ENCODE measurements around the gene FJX1. TPM values are rescaled to one million over a fixed set of nuclear protein-coding genes. Genes with fewer than 3 reads are reported as not detected.
"Not testable (repeated sequence)": the region's sequence is repeated elsewhere in the genome, so short reads cannot be mapped to it uniquely, and the experiment has no call there.

The FJX1 gene
- total RNA-seq, 2 donors from 2014 or later = 11.7 to 17.4 TPM

- H3K27me3 Mint-ChIP-seq (ENCODE audit: insufficient read depth) = peaks cover 45% of the 10 kb centered on the region
- WGBS, 2 experiments (ENCODE audit: insufficient coverage in 1 of 2, insufficient read length in 1 of 2) = 89 to 90% methylated on average over 10 of the region's 10 CpGs
- peak overlapping the region; percentile 70 for H3K4me3 Mint-ChIP-seq
- H3K4me1 ChIP-seq (ENCODE audit: control insufficient read depth, insufficient read depth, low read length) = no peaks in the 10 kb centered on the region
- H3K36me3 ChIP-seq (ENCODE audit: control insufficient read depth, insufficient read depth, low read length) = peaks cover 6% of the 10 kb centered on the region
- H3K27ac Mint-ChIP-seq = no peak overlapping the region
- H3K4me1 Mint-ChIP-seq = peaks cover 11% of the 10 kb centered on the region
- H3K27ac ChIP-seq (ENCODE audit: low read depth, low read length) = no peak overlapping the region
- H3K4me3 ChIP-seq (ENCODE audit: low read length) = peak overlapping the region; percentile 81
- peaks cover 43% of the 10 kb centered on the region for H3K9me3 ChIP-seq (ENCODE audit: control insufficient read depth, low read length)
- no peak for TF ChIP-seq CTCF (conservative IDR thresholded peaks at IDR 0.05)
- peaks cover 25% of the 10 kb centered on the region for H3K27me3 ChIP-seq (ENCODE audit: control insufficient read depth, insufficient read depth, low read length, poor library complexity, severe bottlenecking)
- no peak for DNase-seq
- H3K9ac ChIP-seq (ENCODE audit: extremely low read depth, low read length, poor library complexity, severe bottlenecking) = no peak overlapping the region
- H3K9me3 Mint-ChIP-seq = peaks cover 40% of the 10 kb centered on the region
- H3K36me3 Mint-ChIP-seq (ENCODE audit: low read depth) = peaks cover 39% of the 10 kb centered on the region
These were observed 45.1 kb downstream of the FJX1 start for GRCh38 chr11:35663408-35663702.

- Mint-ChIP-seq H3K4me1 (peaks cover 11% of the 10 kb centered on the region), H3K36me3 (ENCODE audit: low read depth) (peaks cover 45% of the 10 kb centered on the region), H3K27me3 (ENCODE audit: insufficient read depth) (peaks cover 29% of the 10 kb centered on the region), H3K27ac (no peak overlapping the region), H3K9me3 (peaks cover 43% of the 10 kb centered on the region), H3K4me3 (no peak overlapping the region)
- Histone ChIP-seq H3K9me3 (ENCODE audit: control insufficient read depth, low read length) (peaks cover 45% of the 10 kb centered on the region), H3K27me3 (ENCODE audit: control insufficient read depth, insufficient read depth, low read length, poor library complexity, severe bottlenecking) (peaks cover 13% of the 10 kb centered on the region), H3K36me3 (ENCODE audit: control insufficient read depth, insufficient read depth, low read length) (peaks cover 6% of the 10 kb centered on the region), H3K4me1 (ENCODE audit: control insufficient read depth, insufficient read depth, low read length) (no peaks in the 10 kb centered on the region), H3K4me3 (ENCODE audit: low read length) (peak overlapping the region; percentile 81), H3K9ac (ENCODE audit: extremely low read depth, low read length, poor library complexity, severe bottlenecking) (no peak overlapping the region), H3K27ac (ENCODE audit: low read depth, low read length) (no peak overlapping the region)
- TF ChIP-seq CTCF (conservative IDR thresholded peaks at IDR 0.05) = no peak
- 94 to 97% methylated on average over 4 to 5 of the region's 5 CpGs for WGBS, 2 experiments (ENCODE audit: insufficient coverage in 1 of 2, insufficient read length in 1 of 2)
- no peak for DNase-seq
These were observed 46.7 kb downstream of the FJX1 start for GRCh38 chr11:35664977-35665441.

- Mint-ChIP-seq H3K9me3 (peaks cover 43% of the 10 kb centered on the region), H3K36me3 (ENCODE audit: low read depth) (peaks cover 47% of the 10 kb centered on the region), H3K4me3 (no peak overlapping the region), H3K27ac (no peak overlapping the region), H3K27me3 (ENCODE audit: insufficient read depth) (peaks cover 8% of the 10 kb centered on the region), H3K4me1 (peaks cover 4% of the 10 kb centered on the region)
- WGBS, 2 experiments (ENCODE audit: insufficient coverage in 1 of 2, insufficient read length in 1 of 2) = 100% methylated on average over 1 of the region's 1 CpG; no CpG with 5 or more reads in 1 of the 2 experiments
- Histone ChIP-seq H3K36me3 (ENCODE audit: control insufficient read depth, insufficient read depth, low read length) (peaks cover 6% of the 10 kb centered on the region), H3K27ac (ENCODE audit: low read depth, low read length) (no peak overlapping the region), H3K4me1 (ENCODE audit: control insufficient read depth, insufficient read depth, low read length) (no peaks in the 10 kb centered on the region), H3K9me3 (ENCODE audit: control insufficient read depth, low read length) (peaks cover 45% of the 10 kb centered on the region), H3K4me3 (ENCODE audit: low read length) (no peak overlapping the region), H3K27me3 (ENCODE audit: control insufficient read depth, insufficient read depth, low read length, poor library complexity, severe bottlenecking) (no peaks in the 10 kb centered on the region), H3K9ac (ENCODE audit: extremely low read depth, low read length, poor library complexity, severe bottlenecking) (no peak overlapping the region)
- no peak for TF ChIP-seq CTCF (conservative IDR thresholded peaks at IDR 0.05)
- no peak for DNase-seq
These were observed 49.0 kb downstream of the FJX1 start for GRCh38 chr11:35667257-35667656.

- Mint-ChIP-seq H3K9me3 (peaks cover 37% of the 10 kb centered on the region), H3K36me3 (ENCODE audit: low read depth) (peaks cover 43% of the 10 kb centered on the region)
- 92 to 94% methylated on average over 3 of the region's 3 CpGs for WGBS, 2 experiments (ENCODE audit: insufficient coverage in 1 of 2, insufficient read length in 1 of 2)
- H3K27me3 ChIP-seq (ENCODE audit: control insufficient read depth, insufficient read depth, low read length, poor library complexity, severe bottlenecking); H3K4me1 ChIP-seq (ENCODE audit: control insufficient read depth, insufficient read depth, low read length); H3K27ac ChIP-seq (ENCODE audit: low read depth, low read length); H3K27me3 Mint-ChIP-seq (ENCODE audit: insufficient read depth); H3K4me3 Mint-ChIP-seq; H3K36me3 ChIP-seq (ENCODE audit: control insufficient read depth, insufficient read depth, low read length); H3K27ac Mint-ChIP-seq; DNase-seq; H3K9ac ChIP-seq (ENCODE audit: extremely low read depth, low read length, poor library complexity, severe bottlenecking); H3K4me1 Mint-ChIP-seq; H3K4me3 ChIP-seq (ENCODE audit: low read length): not testable (repeated sequence)
- peaks cover 42% of the 10 kb centered on the region for H3K9me3 ChIP-seq (ENCODE audit: control insufficient read depth, low read length)
These were observed 50.1 kb downstream of the FJX1 start for GRCh38 chr11:35668350-35668749.
